ENCODE data around the gene GLRA2.

The GLRA2 gene

DNA sequence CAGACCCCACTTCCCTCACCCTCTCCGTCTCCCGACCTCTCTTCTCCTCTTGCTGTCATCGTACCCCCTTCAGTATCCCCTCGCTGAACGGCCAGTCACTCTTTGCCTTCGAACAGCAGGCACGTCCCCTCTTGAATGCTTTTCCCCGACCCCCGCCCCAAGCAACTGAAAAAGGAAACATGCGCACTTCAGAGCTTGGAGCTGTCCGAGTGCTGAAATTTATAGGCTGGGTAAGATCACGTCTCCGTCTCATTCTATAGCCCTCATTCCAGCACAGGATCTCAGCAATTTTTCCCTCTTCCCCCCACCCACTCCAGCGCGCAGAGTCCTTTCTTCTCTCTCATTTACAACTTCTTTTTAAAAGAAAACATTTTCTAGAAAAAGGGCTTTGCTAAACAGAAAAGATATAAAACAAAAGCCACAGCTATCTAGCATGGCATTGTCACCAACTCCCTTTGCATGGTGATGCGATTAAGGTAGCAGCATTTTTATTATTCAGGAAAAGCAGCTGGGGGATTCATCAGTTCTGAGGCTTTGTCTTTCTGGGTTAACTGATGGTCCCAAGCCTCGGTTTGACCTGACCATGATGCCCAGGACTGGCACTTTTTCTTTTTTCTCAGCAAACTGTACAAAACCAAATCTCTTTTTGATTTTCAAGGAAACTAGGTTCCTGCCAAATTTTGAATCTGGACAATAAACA lies at the start of gene GLRA2:
TSS of gene GLRA2 (plus strand) at position 247 of the 700 bp plus-strand sequence. CDS start 522 bp downstream, outside the sequence.
- no peak for DNase-seq

DNA sequence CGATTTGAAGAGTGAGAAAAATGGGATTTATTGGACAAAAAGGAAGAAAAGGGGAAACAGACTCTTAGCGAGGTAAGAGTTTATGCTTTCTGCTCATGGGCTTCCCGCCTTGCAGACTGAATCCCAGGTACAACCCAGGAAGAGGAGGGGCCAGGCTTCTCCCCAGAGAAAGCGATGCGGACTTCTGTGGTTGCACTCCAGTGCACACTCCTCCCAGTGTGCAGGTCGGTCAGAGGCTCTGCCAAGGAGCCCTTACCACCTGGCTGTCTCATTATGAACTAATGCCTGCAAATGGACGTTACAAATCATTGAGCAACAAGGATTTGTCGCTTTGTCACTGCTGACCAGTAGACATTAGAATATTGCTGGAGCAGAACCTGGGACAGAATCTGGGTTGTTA lies 39.9 kb upstream of the GLRA2 start:
- DNase-seq: no peak

DNA sequence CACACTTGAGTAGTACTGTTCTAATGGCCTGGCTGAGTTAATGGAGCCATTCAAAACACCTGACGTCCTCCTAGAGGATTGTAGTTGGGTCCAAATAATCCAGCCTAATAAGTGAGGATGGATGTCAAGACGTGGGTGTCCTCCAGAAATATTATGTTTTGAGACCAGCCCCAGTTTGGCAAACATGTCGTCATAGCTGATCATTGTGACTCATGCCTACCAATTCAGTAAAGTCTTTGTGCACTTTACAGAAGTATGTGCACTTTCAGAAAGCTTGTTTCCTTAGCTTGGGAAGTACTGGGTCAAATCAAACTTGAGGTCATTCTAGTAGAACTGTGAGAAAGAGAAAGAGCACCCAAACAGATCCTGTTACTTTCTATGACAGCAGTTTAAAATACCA lies 37.6 kb upstream of the GLRA2 start:
- no peak for DNase-seq

DNA sequence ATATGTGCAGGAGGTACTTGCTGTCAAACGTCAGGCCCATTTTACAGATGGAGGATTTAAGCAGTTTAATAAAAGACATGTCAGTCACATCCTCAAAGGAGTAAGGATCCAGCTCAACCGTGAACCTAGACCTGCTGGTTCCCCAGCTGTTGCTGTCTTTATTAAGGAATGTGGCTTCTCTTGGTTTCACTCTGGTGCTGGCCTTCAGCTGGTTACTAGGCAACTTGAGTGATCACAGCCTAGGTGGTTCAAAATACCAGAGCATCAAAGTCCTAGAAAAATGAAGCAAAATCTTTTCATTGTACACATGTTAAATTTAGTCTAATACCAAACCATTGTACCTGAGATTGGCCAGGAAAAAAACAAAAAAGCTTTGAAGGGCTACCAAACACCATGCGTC lies 32.7 kb upstream of the GLRA2 start:
- DNase-seq: no peak

DNA sequence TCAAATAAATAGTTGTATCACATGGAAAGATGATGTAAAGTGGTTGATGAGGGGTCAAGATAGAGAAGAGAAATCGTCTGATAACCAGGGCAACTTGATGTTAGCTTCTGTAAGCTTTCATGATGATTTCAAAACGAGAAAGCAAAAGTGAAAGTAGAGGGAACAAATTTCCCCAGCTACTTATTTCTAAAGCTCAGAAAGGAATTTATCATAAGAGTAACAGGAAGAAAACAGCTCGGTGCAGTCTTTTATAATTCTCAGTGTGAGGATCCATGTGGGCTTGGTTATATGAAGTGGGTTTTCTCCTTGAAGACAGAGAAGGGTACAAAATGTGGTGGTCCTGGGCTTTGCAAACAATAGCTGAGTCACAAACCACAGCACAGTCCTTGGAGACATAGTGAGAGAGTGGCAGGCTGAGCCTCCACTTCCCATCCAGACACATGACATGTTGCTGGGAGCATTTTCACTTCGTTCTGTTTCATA lies 32.1 kb upstream of the GLRA2 start:
- DNase-seq: no peak

DNA sequence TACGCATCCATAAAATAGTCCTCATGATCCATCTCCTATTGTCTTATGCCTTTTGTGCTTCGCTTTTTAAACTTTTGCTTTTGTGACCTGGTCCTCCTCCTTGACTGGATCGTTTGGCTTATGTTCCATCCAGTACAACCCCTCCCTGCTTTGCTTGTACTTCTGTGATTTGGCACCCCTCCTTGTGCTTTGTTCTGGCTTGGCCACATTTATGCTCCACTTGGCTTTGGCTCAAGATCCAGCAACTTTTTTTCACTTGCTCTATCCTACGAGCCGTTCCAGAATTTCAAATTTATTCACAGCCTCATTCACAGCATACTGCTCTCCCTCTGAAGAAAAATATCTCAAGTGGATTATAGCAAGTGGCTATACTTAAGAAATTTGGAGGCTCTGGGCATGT lies 28.0 kb upstream of the GLRA2 start:
- DNase-seq: no peak

DNA sequence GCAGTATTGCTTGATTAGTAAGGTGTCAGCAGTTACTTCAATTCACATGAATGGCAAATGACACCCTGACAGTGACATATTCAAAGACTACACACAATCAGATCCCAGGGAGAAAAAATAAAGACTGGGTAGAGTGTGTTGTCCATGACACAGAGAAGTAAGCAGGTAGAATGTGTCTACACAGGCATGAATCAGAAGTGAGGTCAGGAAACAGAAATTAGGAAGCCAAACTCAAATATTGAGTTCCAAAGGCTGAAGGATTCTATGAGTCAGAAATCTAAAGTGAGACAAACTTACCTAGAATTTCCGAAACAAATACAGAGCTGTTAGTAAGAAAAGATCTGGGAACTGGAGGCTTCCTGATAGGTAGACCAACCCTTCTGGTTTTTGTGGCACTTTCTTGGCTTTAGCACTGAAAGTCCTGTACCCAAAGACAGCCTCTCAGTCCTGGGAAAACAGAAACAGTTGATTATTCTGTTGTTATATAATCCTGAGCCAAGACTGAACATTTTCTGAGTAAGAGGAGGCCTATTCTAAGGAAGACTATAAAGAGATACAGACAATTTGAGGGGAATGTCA lies 24.3 kb upstream of the GLRA2 start:
- no peak for DNase-seq

DNA sequence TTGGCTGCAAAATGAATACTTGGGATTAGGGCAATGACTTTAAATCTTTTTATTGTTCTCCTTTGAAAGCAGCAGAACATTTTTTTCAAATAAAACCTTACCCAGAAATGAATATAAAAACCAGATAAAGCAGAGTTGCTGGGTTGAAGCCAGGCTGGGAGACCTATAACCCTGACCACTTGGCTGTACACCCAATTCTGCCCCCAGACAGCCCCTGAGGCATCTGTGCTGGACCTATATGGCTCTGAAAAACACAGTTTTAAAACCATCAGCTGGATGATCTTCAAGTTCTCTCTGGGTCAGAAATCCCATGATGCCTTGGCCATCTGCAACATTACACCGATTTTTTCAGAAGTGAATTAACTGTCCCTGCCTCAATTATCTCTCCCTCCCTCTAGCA lies 23.7 kb upstream of the GLRA2 start:
- no peak for DNase-seq

DNA sequence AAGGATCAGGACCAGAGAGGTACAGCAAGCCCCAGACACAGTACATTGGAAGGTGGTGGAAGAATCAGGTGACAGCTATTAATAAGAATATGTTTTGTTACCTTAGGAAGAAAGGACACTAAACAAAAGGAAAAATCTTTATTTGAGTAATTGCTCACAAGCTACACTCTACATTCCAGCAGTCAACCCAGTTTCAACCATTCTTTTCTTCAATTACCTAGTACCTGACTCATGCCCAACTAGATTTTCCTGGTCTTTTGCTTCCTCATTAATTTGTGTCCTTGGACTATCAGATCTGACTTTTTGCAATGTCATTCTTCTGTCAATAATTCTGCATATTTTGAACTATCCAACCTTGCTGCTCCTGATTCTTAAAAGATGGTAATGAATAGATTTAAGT lies 22.5 kb upstream of the GLRA2 start:
- DNase-seq: no peak

DNA sequence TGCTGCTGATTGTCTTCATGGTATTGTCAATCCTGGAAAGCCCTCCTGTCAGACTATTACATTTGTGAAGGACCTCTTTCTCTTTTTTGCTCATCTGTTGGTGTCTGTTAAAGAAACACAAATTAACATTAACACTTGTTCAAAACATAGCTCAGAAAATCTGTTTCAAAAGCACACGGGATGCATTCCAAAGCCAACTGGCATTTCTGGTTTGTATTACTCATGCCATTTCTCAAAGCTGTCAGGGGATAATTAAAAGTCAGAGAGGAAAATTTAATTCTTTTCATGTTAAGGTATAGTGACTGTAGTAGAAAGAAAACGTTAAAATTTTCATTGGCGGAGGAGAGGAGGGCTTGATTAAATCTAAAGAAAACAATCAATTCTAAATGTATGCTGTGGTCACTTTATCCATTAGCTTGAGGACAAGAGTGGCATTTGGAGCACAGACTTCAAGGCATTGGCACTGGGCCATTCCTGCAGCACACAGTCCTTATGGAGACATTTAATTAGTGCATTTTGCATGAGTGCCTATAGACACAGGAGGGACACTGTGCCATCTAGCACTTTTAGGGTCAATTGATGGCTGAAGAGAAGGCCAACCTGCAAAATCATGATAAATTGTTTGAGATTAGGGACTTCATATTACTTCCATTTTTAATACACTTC lies 21.2 kb upstream of the GLRA2 start:
- no peak for DNase-seq

DNA sequence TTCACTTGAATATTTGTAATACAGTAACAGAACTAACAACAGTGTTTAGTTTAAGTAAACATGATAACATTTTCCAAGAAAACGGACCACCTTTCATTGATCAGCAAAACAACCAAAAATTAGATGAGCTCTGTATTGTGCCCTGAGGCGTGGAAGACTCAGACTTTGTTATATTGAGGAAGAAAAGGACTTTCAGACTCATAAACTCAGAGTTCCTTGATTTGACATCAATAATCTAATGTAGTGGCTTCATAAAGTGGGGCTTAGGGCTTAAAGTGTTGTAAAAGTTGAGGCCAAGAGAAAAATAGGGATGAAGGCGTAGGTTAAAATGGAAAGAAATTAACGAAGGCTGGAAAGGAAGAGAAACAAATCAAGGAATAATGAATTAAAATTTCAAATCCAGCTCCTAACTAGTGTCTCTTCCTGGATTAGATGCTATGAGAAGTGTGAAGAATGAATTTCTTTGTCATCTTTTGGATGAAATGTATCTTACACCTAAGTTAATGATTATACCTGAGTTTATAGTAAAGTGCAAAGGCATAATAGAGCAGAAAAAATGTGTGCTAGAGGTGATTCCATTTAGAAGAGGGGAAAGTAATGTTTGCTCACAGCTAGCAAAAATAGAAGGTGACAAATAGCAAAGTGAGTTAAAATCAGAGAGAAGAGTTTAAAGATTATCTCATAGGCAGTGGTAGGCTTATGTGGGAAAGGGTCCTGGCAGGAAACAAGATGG lies 19.8 kb upstream of the GLRA2 start:
- DNase-seq: no peak

DNA sequence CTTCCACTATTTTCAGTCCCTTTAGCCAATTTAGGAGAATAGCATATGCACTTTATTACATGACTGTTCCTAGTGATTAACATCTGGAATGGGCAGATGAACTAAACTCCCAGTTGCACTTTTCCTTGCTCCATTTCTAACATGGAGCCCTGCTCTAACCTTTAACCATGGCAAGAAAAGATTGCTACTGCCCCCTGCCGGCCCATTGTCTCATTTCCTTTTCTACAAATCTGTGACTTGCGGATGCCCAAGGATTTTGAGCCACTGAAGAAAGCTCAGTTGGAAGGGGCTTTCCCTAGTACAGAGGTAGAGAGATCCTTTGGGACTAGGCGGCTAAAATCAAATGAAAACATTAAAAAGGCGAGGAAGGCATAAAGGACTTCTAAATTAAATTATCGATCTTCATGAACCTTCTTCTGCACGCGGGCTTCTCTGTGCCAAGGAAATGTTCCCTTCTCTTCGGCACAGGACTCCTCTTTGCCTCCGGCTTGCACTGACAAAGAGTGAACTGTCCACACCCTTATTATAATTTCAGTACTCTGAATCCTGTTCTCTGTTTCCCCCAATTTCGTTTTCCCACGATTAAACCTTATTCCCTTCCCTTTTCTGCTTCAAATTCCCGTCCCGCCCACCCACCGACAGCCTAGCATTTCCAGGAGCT lies 577 bp upstream of the GLRA2 start:
- peak; percentile 71 for DNase-seq

DNA sequence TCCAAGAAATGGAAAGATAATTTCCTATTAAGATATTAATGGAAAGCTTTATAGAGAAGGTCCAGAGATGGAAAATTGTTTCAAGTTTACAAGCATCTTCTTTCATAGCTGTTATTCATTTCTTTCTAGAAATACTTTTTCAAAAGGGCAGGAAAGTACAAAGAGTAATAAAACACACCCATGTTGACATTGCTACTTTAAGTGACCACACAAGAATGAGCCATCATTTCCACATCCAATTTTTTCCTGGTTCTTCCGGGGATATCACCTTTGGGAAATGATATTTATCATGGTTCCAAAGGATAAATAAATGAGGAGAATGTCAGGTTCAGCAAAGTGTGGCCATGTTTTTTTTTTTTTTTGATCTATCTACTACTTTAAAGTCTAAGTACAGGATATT lies 4.5 kb downstream of the GLRA2 start:
- DNase-seq: no peak

DNA sequence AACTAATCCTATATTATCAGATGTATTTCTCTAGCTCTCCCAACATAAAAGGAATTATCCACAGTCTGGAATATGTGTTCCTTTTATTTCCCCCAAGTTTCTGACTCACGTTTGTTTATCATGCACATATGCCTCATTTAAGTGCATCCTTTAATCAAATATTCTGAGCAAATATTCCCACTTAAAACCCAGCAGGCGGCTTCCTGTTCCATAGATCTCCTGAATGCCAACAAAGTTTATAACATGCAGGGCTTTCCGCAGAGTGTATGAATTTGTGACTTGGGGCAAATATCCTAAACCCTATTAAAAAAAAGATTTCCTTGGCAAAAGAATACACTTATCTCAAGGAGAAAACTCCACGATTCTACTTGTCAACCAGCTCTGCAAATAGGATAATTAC lies 16.9 kb downstream of the GLRA2 start:
- no peak for DNase-seq

DNA sequence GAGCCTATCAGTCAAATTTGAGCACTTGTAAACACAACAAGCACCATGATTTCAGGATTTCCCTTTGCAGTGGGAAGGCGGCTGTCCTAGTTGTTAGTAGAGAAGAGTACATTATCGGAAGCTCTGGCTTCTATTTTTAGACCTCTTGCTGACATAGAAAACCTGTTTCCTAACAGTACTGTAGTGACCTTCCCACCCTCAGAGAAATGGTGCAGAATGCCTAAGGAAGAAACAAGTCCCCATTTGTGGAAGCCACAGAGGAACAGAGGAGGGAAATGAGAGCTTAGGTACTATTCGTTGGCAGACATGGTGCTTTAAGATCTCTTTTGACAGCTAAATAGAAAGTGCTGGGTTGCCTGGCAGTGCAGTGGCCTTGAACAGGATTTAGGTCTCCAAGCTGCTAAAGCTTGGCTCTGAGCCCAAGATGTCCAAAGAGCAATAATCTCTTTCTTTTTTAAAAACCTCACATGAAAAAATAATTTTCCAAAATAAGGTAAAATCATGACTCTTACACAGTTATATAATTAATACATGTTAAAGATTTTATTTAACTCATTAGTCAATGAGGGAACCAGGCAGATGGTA lies 24.9 kb downstream of the GLRA2 start:
- no peak for DNase-seq

DNA sequence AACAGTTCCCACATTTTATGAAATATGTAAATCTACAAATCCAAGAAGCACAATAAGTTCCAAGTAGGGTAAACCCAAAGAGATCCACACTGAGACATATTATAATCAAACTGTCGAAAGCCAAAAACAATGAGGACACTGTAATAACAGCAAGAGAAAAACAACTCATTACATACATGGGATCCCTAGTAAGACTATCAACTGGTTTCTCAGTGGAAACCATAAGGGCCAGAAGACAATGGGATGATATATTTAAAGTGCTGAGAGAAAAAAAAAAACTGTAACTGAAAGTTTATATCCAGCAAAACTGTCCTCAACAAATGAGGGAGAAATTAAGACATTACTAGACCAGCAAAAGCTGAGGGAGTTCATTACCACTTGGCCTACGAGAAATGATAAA lies 34.7 kb downstream of the GLRA2 start:
- no peak for DNase-seq

DNA sequence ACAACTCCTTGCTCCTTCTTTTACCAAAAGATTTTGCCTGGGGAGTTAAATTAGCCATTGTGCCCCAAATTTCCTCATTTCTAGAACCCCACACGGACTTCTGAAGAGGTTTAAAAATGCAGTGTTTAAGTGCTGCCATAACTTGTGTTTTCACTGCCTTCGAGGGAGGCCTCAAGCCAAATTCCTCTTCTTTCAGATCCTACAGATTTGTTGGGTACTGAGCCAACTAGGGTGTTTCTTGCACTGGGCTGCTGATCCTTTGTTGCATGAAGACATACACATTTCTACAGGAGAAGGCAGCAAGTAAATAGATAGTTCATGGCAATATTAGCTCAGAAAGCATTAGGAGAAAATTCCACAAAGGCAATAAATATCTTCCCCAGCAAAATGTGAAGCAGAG lies 43.8 kb downstream of the GLRA2 start:
- DNase-seq: no peak

DNA sequence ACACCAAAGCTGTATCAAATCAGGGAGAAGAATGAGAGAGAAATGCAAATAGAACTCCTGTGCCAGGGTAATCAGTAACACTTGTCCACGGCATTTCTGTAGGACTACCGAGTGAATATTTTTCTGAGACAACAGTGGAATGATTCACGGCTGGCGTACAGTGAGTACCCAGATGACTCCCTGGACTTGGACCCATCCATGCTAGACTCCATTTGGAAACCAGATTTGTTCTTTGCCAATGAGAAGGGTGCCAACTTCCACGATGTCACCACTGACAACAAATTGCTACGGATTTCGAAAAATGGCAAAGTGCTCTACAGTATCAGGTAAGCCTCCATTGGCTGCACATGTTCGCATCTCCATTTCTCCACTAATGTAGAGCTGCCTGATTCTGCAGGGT lies 51.7 kb downstream of the GLRA2 start:
- no peak for DNase-seq

DNA sequence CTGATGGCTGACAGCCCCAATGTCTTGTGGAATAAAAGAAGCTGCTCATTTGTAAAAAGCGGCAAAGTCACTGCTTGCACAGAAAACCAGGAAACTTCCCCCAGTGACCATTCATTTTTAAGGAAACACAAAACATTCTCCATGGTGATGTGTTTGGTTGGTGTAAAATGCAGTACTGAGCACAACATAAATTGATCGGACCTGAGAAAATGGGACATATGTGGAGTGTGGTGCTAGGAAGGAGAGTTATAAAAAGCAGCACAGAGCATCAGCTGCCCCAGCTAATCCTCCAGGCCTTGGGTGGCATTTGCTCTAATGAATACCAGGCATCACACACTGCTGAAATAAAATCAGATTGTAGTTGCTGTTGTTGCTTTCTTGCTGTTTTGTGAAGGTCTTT lies 55.2 kb downstream of the GLRA2 start:
- DNase-seq: no peak

DNA sequence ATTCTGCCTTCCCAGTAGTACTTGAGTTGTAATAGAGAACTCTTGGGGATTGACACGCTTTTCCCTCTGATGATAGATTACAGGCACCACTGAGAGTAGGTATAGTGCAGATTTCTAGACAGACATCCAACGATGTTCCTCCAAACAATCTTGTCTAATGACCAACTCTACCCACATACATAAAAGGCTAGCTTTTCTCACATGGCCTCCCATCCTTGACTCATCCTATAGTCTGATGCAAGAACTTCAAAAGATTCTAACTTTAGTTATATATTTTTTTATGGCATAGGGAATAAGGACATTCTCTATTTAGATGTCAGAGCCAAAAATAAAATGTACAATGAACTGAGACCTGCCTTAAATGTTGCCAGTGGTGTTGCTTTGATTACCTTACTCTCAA lies 60.9 kb downstream of the GLRA2 start:
- DNase-seq: no peak

DNA sequence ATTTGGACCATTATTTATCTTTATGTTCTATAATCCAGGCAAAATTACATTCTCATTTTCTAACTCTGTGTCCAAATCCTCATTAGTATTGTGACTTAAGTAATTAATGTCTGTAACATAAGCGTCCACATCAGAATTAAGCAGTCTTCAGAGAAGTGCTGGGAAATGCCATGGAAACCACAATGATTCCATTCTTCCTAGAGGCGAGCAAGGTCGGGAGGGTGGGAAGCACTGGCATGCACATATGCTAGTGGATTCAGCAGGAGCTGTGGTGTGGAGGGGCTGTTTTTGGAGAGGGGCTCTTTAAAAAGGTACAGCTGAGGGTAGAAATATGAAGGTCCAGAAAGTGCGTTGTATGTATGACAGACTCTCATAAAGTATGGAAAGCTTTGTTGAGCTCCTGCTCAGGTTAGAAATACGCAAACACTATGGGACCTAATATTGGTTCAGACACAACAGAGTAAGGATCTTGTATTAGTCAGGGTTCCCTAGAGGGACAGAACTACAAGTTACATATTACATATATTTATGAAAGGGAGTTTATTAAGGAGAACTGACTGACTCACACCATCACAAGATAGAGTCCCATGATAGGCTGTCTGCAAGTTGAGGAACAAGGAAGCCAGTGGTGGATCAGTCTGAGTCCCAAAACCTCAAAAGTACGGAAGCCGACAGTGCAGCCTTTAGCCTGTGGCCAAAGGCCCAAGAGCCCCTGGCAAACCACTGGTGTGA lies 61.5 kb downstream of the GLRA2 start:
- DNase-seq: no peak

DNA sequence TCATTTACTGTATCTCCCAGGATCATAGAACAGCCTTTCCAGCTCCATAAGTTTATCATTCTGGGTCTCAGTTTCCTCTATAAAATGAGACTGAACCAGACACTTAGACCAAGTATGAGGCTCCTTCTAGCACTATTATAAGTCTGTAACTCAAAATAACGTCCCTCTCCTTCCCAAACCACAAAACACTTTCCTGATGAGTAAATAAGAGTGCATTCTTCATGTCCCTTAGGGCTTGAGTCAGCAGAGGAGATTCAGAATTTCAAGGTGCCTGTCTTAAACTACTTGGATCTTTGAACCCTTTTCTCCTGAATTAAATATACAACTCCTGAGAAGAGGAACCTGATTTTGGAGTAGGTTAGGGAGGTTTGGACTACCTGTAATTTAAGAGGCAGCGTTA lies 62.6 kb downstream of the GLRA2 start:
- DNase-seq: no peak
